Measurements from ENCODE around the gene SLC6A18.
"Not testable (repeated sequence)": the region's sequence is repeated elsewhere in the genome, so short reads cannot be mapped to it uniquely, and the experiment has no call there.

SLC6A18 gene

DNA sequence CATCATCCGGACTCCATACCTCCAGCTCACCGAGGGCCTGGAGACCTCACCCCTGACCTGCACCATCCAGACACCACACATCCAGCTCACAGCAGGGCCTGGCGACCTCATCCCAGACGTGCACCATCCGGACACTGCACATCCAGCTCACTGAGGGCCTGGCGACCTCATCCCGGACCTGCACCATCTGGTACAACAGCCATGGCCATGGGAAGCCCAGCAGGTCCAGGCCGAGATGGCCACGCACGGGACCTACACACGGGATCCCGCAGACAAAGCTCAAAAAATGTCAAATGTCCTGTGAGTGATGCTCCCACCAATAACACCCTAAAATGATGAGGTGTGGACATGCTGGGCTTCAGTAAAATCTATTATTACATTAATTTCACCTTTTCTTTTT lies 60.0 kb downstream of the SLC6A18 start:
- Histone ChIP-seq H3K79me2 (ENCODE audit: low read length) (no peaks in the 10 kb centered on the region), H3K4me2 (ENCODE audit: low read length) (no peak overlapping the region), H2AFZ (ENCODE audit: low read depth, low read length) (no peak overlapping the region), H3K27me3 (ENCODE audit: low read depth, low read length) (no peaks in the 10 kb centered on the region), H3K4me1 (ENCODE audit: low read length) (no peaks in the 10 kb centered on the region), H3K36me3 (replicated peaks; ENCODE audit: low read depth, low read length) (no peaks in the 10 kb centered on the region), H3K4me3 (ENCODE audit: low read length) (no peak overlapping the region), H4K20me1 (ENCODE audit: insufficient read depth, low read length) (no peaks in the 10 kb centered on the region), H3K9me3 (ENCODE audit: insufficient read depth, low read length) (no peaks in the 10 kb centered on the region), H3K9ac (ENCODE audit: low read length) (no peak overlapping the region), H3K27ac (ENCODE audit: low read length) (no peak overlapping the region)
- no peak for TF ChIP-seq EZH2phosphoT487 (IDR thresholded peaks at IDR 0.05; ENCODE audit: low read depth)
- TF ChIP-seq, protein P1, sequence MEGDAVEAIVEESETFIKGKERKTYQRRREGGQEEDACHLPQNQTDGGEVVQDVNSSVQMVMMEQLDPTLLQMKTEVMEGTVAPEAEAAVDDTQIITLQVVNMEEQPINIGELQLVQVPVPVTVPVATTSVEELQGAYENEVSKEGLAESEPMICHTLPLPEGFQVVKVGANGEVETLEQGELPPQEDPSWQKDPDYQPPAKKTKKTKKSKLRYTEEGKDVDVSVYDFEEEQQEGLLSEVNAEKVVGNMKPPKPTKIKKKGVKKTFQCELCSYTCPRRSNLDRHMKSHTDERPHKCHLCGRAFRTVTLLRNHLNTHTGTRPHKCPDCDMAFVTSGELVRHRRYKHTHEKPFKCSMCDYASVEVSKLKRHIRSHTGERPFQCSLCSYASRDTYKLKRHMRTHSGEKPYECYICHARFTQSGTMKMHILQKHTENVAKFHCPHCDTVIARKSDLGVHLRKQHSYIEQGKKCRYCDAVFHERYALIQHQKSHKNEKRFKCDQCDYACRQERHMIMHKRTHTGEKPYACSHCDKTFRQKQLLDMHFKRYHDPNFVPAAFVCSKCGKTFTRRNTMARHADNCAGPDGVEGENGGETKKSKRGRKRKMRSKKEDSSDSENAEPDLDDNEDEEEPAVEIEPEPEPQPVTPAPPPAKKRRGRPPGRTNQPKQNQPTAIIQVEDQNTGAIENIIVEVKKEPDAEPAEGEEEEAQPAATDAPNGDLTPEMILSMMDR (IDR thresholded peaks at IDR 0.05; ENCODE audit: low read depth, low read length), result no peak

DNA sequence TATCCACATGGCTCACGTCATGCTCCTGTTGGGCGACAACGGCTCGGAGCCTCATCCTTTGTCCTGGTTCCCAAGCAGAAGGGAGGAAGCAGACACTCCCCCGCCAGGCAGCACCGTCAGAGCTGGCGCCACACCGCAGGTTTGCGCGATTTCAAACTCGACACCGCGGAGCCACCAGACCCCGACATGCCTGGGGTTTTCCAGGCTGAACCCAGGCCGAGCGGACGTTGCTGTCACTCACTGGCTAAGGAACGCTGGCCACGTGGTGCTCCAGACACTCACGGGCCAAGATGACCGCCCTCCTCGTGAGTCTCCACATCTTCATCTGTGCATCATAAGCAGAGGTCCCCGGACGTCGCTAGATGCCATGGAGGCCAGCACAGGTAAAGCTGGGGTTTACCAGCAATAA lies 60.7 kb downstream of the SLC6A18 start:
- Histone ChIP-seq H3K9me3 (ENCODE audit: insufficient read depth, low read length) (no peaks in the 10 kb centered on the region), H3K36me3 (replicated peaks; ENCODE audit: low read depth, low read length) (no peaks in the 10 kb centered on the region), H3K9ac (ENCODE audit: low read length) (no peak overlapping the region), H3K27me3 (ENCODE audit: low read depth, low read length) (no peaks in the 10 kb centered on the region), H3K4me1 (ENCODE audit: low read length) (no peaks in the 10 kb centered on the region), H3K4me2 (ENCODE audit: low read length) (no peak overlapping the region), H3K4me3 (ENCODE audit: low read length) (no peak overlapping the region), H3K27ac (ENCODE audit: low read length) (no peak overlapping the region), H2AFZ (ENCODE audit: low read depth, low read length) (no peak overlapping the region), H4K20me1 (ENCODE audit: insufficient read depth, low read length) (no peaks in the 10 kb centered on the region), H3K79me2 (ENCODE audit: low read length) (no peaks in the 10 kb centered on the region)
- TF ChIP-seq, protein P1 (IDR thresholded peaks at IDR 0.05; ENCODE audit: low read depth, low read length), result no peak
- no peak for TF ChIP-seq EZH2phosphoT487 (IDR thresholded peaks at IDR 0.05; ENCODE audit: low read depth)

DNA sequence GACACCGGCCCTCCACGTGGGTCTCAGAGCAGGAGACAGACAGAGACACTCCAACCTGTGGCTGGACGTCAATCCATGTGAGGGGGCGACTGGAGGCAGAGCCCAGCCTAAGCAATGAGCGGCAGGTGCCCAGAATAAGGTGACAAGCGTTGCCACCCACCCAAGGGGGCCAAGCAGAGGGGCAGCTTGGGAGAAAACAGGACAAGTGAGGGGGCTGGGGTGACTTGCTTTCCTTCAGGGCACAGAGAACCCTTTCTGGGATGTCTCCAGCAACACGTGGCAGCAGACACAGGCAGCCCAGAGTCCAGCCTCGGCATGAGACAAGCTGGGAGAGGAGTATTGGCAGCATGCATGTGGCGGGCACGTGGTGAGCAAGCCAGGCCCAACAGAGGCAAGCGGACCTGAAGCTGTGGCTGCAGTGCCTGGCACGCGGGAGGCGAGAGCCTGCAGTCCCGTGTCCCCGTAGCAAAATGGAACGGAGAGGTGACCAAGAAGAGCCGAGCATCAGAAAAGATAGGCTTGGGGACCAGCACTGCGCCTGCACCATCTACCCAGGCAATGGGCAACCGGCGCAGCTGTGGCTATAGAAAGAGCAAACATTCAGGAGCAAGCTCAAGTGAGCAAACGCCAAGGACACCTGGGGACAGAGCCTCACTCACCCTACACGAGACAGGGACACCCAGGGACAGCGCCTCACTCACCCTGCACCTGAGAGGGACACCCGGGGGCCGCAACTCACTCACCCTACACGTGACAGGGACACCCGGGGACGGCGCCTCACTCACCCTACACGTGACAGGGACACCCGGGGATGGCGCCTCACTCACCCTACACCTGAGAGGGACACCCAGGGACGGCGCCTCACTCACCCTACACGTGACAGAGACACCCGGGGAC lies 63.5 kb downstream of the SLC6A18 start:
- H2AFZ ChIP-seq (ENCODE audit: low read depth, low read length), result no peak overlapping the region
- no peak for TF ChIP-seq EZH2phosphoT487 (IDR thresholded peaks at IDR 0.05; ENCODE audit: low read depth)
- TF ChIP-seq, protein P1 (IDR thresholded peaks at IDR 0.05; ENCODE audit: low read depth, low read length), result no peak
- no peaks in the 10 kb centered on the region for H3K9me3 ChIP-seq (ENCODE audit: insufficient read depth, low read length)
- no peaks in the 10 kb centered on the region for H3K36me3 ChIP-seq (replicated peaks; ENCODE audit: low read depth, low read length)
- no peaks in the 10 kb centered on the region for H3K27me3 ChIP-seq (ENCODE audit: low read depth, low read length)
- no peaks in the 10 kb centered on the region for H3K4me1 ChIP-seq (ENCODE audit: low read length)
- H3K79me2 ChIP-seq (ENCODE audit: low read length), result no peaks in the 10 kb centered on the region
- H3K4me3 ChIP-seq (ENCODE audit: low read length), result no peak overlapping the region
- no peaks in the 10 kb centered on the region for H4K20me1 ChIP-seq (ENCODE audit: insufficient read depth, low read length)
- no peak overlapping the region for H3K4me2 ChIP-seq (ENCODE audit: low read length)
- no peak overlapping the region for H3K9ac ChIP-seq (ENCODE audit: low read length)
- H3K27ac ChIP-seq (ENCODE audit: low read length), result no peak overlapping the region

DNA sequence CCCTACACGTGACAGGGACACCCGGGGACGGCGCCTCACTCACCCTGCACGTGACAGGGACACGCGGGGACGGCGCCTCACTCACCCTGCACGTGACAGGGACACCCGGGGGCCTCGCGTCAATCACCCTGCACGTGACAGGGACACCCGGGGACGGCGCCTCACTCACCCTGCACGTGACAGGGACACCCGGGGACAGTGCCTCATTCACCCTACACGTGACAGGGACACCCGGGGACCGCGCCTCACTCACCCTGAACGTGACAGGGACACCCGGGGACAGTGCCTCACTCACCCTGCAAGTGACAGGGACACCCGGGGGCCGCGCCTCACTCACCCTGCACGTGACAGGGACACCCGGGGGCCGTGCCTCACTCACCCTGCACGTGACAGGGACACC lies 64.4 kb downstream of the SLC6A18 start:
- not testable (repeated sequence) for H3K79me2 ChIP-seq (ENCODE audit: low read length); H3K4me1 ChIP-seq (ENCODE audit: low read length); H3K4me3 ChIP-seq (ENCODE audit: low read length); H3K36me3 ChIP-seq (replicated peaks; ENCODE audit: low read depth, low read length); H3K9me3 ChIP-seq (ENCODE audit: insufficient read depth, low read length); H4K20me1 ChIP-seq (ENCODE audit: insufficient read depth, low read length); H3K27me3 ChIP-seq (ENCODE audit: low read depth, low read length); H3K27ac ChIP-seq (ENCODE audit: low read length); H3K4me2 ChIP-seq (ENCODE audit: low read length); H3K9ac ChIP-seq (ENCODE audit: low read length); H2AFZ ChIP-seq (ENCODE audit: low read depth, low read length)

DNA sequence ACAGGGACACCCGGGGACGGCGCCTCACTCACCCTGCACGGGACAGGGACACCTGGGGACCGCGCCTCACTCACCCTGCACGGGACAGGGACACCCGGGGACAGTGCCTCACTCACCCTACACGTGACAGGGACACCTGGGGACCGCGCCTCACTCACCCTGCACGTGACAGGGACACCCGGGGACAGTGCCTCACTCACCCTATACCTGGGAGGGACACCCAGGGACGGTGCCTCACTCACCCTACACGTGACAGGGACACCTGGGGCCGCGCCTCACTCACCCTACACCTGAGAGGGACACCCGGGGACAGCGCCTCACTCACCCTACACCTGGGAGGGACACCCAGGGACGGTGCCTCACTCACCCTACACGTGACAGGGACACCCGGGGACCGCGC lies 65.8 kb downstream of the SLC6A18 start:
- H3K79me2 ChIP-seq (ENCODE audit: low read length); H3K27me3 ChIP-seq (ENCODE audit: low read depth, low read length); H3K4me1 ChIP-seq (ENCODE audit: low read length); H4K20me1 ChIP-seq (ENCODE audit: insufficient read depth, low read length); H3K4me3 ChIP-seq (ENCODE audit: low read length); H3K9me3 ChIP-seq (ENCODE audit: insufficient read depth, low read length); H3K36me3 ChIP-seq (replicated peaks; ENCODE audit: low read depth, low read length); H3K4me2 ChIP-seq (ENCODE audit: low read length); H3K27ac ChIP-seq (ENCODE audit: low read length); H3K9ac ChIP-seq (ENCODE audit: low read length); H2AFZ ChIP-seq (ENCODE audit: low read depth, low read length): not testable (repeated sequence)

Data from OCI-LY3 (cell line).